Neural cell (in vitro differentiated cells): ENCODE measurements around the gene ITPKB. TPM values are rescaled to one million over a fixed set of nuclear protein-coding genes. Genes with fewer than 3 reads are reported as not detected.

Source experiments
- H2AFZ ChIP-seq: fragments of 200-600, 300-800 bp; sonication (generic), shearing (Covaris generic); 2 replicates; pipeline ENCODE4 v1.6.0; 2014; ENCODE audit warnings: low read depth, mild to moderate bottlenecking, antibody characterized with exemption, low read length, moderate library complexity
- H3F3A ChIP-seq: fragments of 200-600 bp; shearing (Covaris generic); 2 replicates; pipeline ENCODE4 v1.6.1; 2016; ENCODE audit warnings: mild to moderate bottlenecking, moderate library complexity, mixed read lengths, antibody characterized with exemption, low read length; ENCODE audit not compliant: insufficient read depth, poor library complexity, severe bottlenecking
- H3K27ac ChIP-seq: fragments of 200-600, 300-800 bp; sonication (generic), shearing (Covaris generic); 2 replicates; pipeline ENCODE4 v1.5.1; 2014; ENCODE audit warnings: mild to moderate bottlenecking, low read length, moderate library complexity
- H3K27me3 ChIP-seq: fragments of 300-800, 200-600 bp; sonication (generic), shearing (Covaris generic); 2 replicates; pipeline ENCODE4 v1.6.0; 2014; ENCODE audit warnings: mild to moderate bottlenecking, low read depth, low read length, moderate library complexity; ENCODE audit not compliant: insufficient read depth
- H3K36me3 ChIP-seq: fragments of 300-800, 200-600 bp; sonication (generic), shearing (Covaris generic); 2 replicates; pipeline ENCODE4 v1.5.1; 2014; ENCODE audit warnings: mild to moderate bottlenecking, antibody characterized with exemption, low read length, moderate library complexity; ENCODE audit not compliant: insufficient read depth
- H3K4me2 ChIP-seq: fragments of 300-800, 200-600 bp; sonication (generic), shearing (Covaris generic); 2 replicates; pipeline ENCODE4 v1.6.0; 2014; ENCODE audit warnings: mild to moderate bottlenecking, low read length
- H3K4me3 ChIP-seq: fragments of 300-800, 200-600 bp; sonication (generic), shearing (Covaris generic); 2 replicates; pipeline ENCODE4 v1.5.1; 2014; ENCODE audit warnings: mild to moderate bottlenecking, low read length, moderate library complexity
- H3K79me2 ChIP-seq: fragments of 200-600 bp; shearing (Covaris generic); replicated peaks from 2 replicates; pipeline ENCODE4 v1.6.0; 2014; ENCODE audit warnings: mild to moderate bottlenecking, low read length, moderate library complexity; ENCODE audit not compliant: insufficient read depth
- H3K9ac ChIP-seq: fragments of 300-800, 200-600 bp; sonication (generic), shearing (Covaris generic); 2 replicates; pipeline ENCODE4 v1.6.1; 2016; ENCODE audit warnings: mild to moderate bottlenecking, low read length, mixed read lengths
- H3K9me2 ChIP-seq: fragments of 200-600 bp; shearing (Covaris generic); 2 replicates; pipeline ENCODE4 v1.6.1; 2016; ENCODE audit warnings: mild to moderate bottlenecking, low read length, mixed read lengths; ENCODE audit not compliant: insufficient read depth
- H3K9me3 ChIP-seq: fragments of 200-600, 300-800 bp; sonication (generic), shearing (Covaris generic); 2 replicates; pipeline ENCODE4 v1.6.1; 2016; ENCODE audit warnings: mild to moderate bottlenecking, mixed run types, low read length, moderate library complexity, mixed read lengths
- H4K20me1 ChIP-seq: fragments of 200-600 bp; shearing (Covaris generic); 2 replicates; pipeline ENCODE4 v1.6.1; 2016; ENCODE audit warnings: mild to moderate bottlenecking, mixed run types; ENCODE audit not compliant: insufficient read depth
- EP300 ChIP-seq: fragments of 450-650 bp; conservative IDR thresholded peaks from 2 replicates; pipeline ENCODE4 v1.6.1; 2014; ENCODE audit warnings: antibody characterized with exemption, mild to moderate bottlenecking, moderate library complexity; ENCODE audit not compliant: poor library complexity, severe bottlenecking
- EZH2 ChIP-seq: fragments of 200-600, 300-800 bp; shearing (Covaris generic), sonication (generic); IDR thresholded peaks from 2 replicates; pipeline ENCODE4 v1.6.1; 2014; ENCODE audit warnings: antibody characterized with exemption, low read length, borderline replicate concordance, mild to moderate bottlenecking; ENCODE audit not compliant: insufficient read depth, poor library complexity, severe bottlenecking
- MXI1 ChIP-seq: fragments of 450-650 bp; conservative IDR thresholded peaks from 2 replicates; pipeline ENCODE4 v1.6.1; 2014; ENCODE audit warnings: antibody characterized with exemption, mild to moderate bottlenecking; ENCODE audit not compliant: poor library complexity, severe bottlenecking
- POLR2AphosphoS5 ChIP-seq: IDR thresholded peaks from 2 replicates; pipeline ENCODE4 v1.6.1; 2012
- RAD21 ChIP-seq: fragments of 450-650 bp; conservative IDR thresholded peaks from 2 replicates; pipeline ENCODE4 v1.6.1; 2014; ENCODE audit warnings: antibody characterized with exemption, mild to moderate bottlenecking, moderate library complexity
- SMC3 ChIP-seq: fragments of 450-650 bp; conservative IDR thresholded peaks from 2 replicates; pipeline ENCODE4 v1.6.1; 2014; ENCODE audit warnings: antibody characterized with exemption, mild to moderate bottlenecking, moderate library complexity; ENCODE audit not compliant: poor library complexity
- TAF1 ChIP-seq: IDR thresholded peaks from 2 replicates; pipeline ENCODE4 v1.6.1; 2012; ENCODE audit warnings: low read depth
- polyA plus RNA-seq: library from polyadenylated mRNA; depleted of rRNA; stranded (reverse); fragments of >200 nt; gene quantifications from 2 replicates; pipeline ENCODE4 v1.2.3, GENCODE V29; 2014
- TF ChIP-seq, protein P1 (sequence below): IDR thresholded peaks from 2 replicates; pipeline ENCODE4 v1.6.1; 2012; ENCODE audit warnings: borderline replicate concordance
- TF ChIP-seq, protein P2 (sequence below): fragments of 450-650 bp; IDR thresholded peaks from 2 replicates; pipeline ENCODE4 v1.5.1; 2014; ENCODE audit warnings: antibody characterized with exemption, mild to moderate bottlenecking, moderate library complexity; ENCODE audit not compliant: poor library complexity, severe bottlenecking

ITPKB gene
- polyA plus RNA-seq, 1 donor from 2014 or later: 0.19 TPM

DNA sequence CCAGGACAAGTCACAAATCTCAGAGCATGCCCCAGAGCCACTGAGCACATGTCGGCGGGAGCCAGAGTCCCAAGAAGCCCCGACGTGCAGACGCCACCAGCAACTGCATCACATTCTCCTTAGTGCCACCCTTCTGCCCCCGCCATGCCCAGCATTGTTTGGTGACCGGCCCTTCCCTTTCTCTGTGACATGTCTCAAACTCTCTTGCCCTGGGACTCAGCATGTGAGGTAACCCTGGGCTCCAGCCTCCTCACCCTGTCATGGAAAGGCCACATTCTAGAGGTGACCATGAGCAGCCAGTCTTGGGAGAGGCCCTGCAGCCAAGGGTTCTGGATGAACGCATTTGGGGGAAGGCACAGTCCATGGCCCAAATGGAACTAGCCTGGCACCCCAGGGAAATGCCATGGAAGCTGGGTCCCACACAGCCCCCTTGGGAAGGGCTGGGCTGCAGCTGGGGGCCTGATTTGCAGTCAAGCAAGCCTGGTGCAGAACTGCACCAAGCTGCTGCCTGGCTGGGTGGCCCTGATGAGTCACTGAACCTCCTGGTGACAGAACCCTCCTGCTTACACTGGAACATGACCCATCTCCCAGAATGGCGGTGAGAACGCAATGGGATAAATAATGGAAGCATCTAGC is 94.4 kb downstream of the ITPKB start:
- no peaks in the 10 kb centered on the region for H3K79me2 ChIP-seq
- TF ChIP-seq RAD21 (no peak), MXI1 (no peak), EZH2 (no peak), SMC3 (no peak), POLR2AphosphoS5 (no peak), TAF1 (no peak), EP300 (no peak)
- TF ChIP-seq, protein P1, sequence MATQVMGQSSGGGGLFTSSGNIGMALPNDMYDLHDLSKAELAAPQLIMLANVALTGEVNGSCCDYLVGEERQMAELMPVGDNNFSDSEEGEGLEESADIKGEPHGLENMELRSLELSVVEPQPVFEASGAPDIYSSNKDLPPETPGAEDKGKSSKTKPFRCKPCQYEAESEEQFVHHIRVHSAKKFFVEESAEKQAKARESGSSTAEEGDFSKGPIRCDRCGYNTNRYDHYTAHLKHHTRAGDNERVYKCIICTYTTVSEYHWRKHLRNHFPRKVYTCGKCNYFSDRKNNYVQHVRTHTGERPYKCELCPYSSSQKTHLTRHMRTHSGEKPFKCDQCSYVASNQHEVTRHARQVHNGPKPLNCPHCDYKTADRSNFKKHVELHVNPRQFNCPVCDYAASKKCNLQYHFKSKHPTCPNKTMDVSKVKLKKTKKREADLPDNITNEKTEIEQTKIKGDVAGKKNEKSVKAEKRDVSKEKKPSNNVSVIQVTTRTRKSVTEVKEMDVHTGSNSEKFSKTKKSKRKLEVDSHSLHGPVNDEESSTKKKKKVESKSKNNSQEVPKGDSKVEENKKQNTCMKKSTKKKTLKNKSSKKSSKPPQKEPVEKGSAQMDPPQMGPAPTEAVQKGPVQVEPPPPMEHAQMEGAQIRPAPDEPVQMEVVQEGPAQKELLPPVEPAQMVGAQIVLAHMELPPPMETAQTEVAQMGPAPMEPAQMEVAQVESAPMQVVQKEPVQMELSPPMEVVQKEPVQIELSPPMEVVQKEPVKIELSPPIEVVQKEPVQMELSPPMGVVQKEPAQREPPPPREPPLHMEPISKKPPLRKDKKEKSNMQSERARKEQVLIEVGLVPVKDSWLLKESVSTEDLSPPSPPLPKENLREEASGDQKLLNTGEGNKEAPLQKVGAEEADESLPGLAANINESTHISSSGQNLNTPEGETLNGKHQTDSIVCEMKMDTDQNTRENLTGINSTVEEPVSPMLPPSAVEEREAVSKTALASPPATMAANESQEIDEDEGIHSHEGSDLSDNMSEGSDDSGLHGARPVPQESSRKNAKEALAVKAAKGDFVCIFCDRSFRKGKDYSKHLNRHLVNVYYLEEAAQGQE: no peak
- TF ChIP-seq, protein P2, sequence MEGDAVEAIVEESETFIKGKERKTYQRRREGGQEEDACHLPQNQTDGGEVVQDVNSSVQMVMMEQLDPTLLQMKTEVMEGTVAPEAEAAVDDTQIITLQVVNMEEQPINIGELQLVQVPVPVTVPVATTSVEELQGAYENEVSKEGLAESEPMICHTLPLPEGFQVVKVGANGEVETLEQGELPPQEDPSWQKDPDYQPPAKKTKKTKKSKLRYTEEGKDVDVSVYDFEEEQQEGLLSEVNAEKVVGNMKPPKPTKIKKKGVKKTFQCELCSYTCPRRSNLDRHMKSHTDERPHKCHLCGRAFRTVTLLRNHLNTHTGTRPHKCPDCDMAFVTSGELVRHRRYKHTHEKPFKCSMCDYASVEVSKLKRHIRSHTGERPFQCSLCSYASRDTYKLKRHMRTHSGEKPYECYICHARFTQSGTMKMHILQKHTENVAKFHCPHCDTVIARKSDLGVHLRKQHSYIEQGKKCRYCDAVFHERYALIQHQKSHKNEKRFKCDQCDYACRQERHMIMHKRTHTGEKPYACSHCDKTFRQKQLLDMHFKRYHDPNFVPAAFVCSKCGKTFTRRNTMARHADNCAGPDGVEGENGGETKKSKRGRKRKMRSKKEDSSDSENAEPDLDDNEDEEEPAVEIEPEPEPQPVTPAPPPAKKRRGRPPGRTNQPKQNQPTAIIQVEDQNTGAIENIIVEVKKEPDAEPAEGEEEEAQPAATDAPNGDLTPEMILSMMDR: no peak
- no peaks in the 10 kb centered on the region for H4K20me1 ChIP-seq
- no peak overlapping the region for H3K27ac ChIP-seq
- H3K36me3 ChIP-seq: no peaks in the 10 kb centered on the region
- no peaks in the 10 kb centered on the region for H3F3A ChIP-seq
- no peaks in the 10 kb centered on the region for H3K9me3 ChIP-seq
- H3K9ac ChIP-seq: no peak overlapping the region
- no peak overlapping the region for H2AFZ ChIP-seq
- H3K9me2 ChIP-seq: no peaks in the 10 kb centered on the region
- H3K27me3 ChIP-seq: no peaks in the 10 kb centered on the region
- no peak overlapping the region for H3K4me3 ChIP-seq
- no peak overlapping the region for H3K4me2 ChIP-seq

DNA sequence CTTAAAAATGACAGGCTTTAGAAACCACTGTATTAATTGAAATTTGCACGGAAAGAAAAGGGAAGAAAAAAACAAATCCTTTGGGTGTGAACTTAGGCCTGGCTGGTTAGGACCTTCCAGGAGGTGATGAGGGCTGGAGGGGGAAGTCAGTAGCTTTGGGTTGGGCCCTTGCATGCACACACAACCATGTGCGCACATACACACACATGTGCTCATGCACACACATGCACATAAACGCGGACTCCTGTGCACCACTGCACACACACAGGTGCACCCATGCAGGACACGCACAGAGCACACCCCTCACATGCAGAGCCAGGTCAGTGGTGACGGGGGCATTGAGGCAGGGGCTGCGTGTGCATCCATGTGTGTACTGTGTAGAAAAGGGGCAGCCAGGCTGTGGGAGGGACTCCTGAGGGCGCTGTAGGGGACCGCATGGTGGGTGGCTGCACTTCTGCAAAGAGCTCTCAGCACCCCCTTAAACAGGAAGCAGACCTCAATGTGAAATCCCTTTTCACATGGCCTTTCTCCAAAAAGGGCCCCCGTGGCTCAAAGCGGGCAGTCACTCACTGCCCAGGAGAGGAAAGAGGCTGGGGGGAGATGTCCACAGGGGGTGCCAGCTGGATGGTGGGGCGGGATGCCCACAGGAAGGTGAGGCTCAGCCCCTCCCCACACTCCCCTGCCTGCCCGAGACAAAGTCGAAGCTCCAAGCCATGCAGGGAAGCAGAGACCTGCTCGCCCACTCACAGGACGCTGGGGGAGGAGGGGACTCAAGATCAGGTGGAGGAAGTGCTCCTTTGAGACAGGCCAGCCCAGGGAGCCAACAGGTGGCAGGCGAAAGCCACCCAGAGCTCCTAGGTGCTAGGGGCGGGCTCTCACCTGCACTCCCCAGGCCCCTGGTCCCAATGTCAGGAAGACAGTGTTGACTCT is 95.2 kb downstream of the ITPKB start:
- no peak for TF ChIP-seq EZH2
- no peak for TF ChIP-seq POLR2AphosphoS5
- no peak for TF ChIP-seq SMC3
- TF ChIP-seq EP300: no peak
- TF ChIP-seq, protein P2: no peak
- TF ChIP-seq, protein P1: no peak
- no peak for TF ChIP-seq MXI1
- no peak for TF ChIP-seq TAF1
- TF ChIP-seq RAD21: no peak
- no peaks in the 10 kb centered on the region for H3K27me3 ChIP-seq
- H3K9ac ChIP-seq: no peak overlapping the region
- no peak overlapping the region for H2AFZ ChIP-seq
- no peaks in the 10 kb centered on the region for H3K36me3 ChIP-seq
- H3K4me2 ChIP-seq: no peak overlapping the region
- no peaks in the 10 kb centered on the region for H4K20me1 ChIP-seq
- no peaks in the 10 kb centered on the region for H3K9me3 ChIP-seq
- H3K79me2 ChIP-seq: no peaks in the 10 kb centered on the region
- no peaks in the 10 kb centered on the region for H3F3A ChIP-seq
- no peak overlapping the region for H3K27ac ChIP-seq
- H3K9me2 ChIP-seq: no peaks in the 10 kb centered on the region
- no peak overlapping the region for H3K4me3 ChIP-seq
